IPS-20b (cell line): ENCODE results near the gene ZCWPW1.

Source experiments
- H3K27ac ChIP-seq: one replicate; pipeline ENCODE4 v1.5.1; 2013; ENCODE audit warnings: low read length
- H3K27me3 ChIP-seq: 2 replicates; pipeline ENCODE4 v1.6.1; 2013; ENCODE audit warnings: mild to moderate bottlenecking, low read length, inconsistent platforms; ENCODE audit not compliant: insufficient read depth
- H3K36me3 ChIP-seq: 2 replicates; pipeline ENCODE4 v1.6.1; 2013; ENCODE audit warnings: low read depth, mild to moderate bottlenecking, inconsistent platforms, low read length, moderate library complexity; ENCODE audit not compliant: insufficient read depth
- H3K4me1 ChIP-seq: 2 replicates; pipeline ENCODE4 v1.6.1; 2013; ENCODE audit warnings: mild to moderate bottlenecking, control low read depth, inconsistent platforms, low read length, moderate library complexity; ENCODE audit not compliant: insufficient read depth
- H3K4me3 ChIP-seq: 2 replicates; pipeline ENCODE4 v1.5.1; 2013; ENCODE audit warnings: mild to moderate bottlenecking, low read length, inconsistent platforms
- H3K9ac ChIP-seq: 2 replicates; pipeline ENCODE4 v1.6.1; 2013; ENCODE audit warnings: low read depth, mild to moderate bottlenecking, inconsistent platforms, low read length, moderate library complexity
- H3K9me3 ChIP-seq: 2 replicates; pipeline ENCODE4 v1.6.1; 2013; ENCODE audit warnings: mild to moderate bottlenecking, low read depth, low read length, inconsistent platforms; ENCODE audit not compliant: insufficient read depth

Gene ZCWPW1

GRCh38 chr7:100435401-100436304 lies 7.2 kb upstream of the ZCWPW1 start:
- Histone ChIP-seq H3K9ac (peak overlapping the region; percentile 92), H3K36me3 (peaks cover 46% of the 10 kb centered on the region), H3K27me3 (no peaks in the 10 kb centered on the region), H3K9me3 (no peaks in the 10 kb centered on the region), H3K4me1 (peaks cover 20% of the 10 kb centered on the region; the same call in 1 of the 2 replicates), H3K4me3 (peak overlapping the region; percentile 89), H3K27ac (peak overlapping the region; percentile 27)

GRCh38 chr7:100434297-100435144 lies 6.0 kb upstream of the ZCWPW1 start:
- H3K4me1 ChIP-seq: peaks cover 20% of the 10 kb centered on the region; the same call in 1 of the 2 replicates
- H3K4me3 ChIP-seq: peak overlapping the region; percentile 89
- peaks cover 46% of the 10 kb centered on the region for H3K36me3 ChIP-seq
- H3K27me3 ChIP-seq: no peaks in the 10 kb centered on the region
- peak overlapping the region; percentile 92; the same call in 1 of the 2 replicates for H3K9ac ChIP-seq
- no peaks in the 10 kb centered on the region for H3K9me3 ChIP-seq
- H3K27ac ChIP-seq: no peak overlapping the region

GRCh38 chr7:100433592-100434296 lies 5.2 kb upstream of the ZCWPW1 start:
- H3K27ac ChIP-seq: no peak overlapping the region
- H3K36me3 ChIP-seq: peaks cover 46% of the 10 kb centered on the region
- no peak overlapping the region for H3K4me3 ChIP-seq
- no peaks in the 10 kb centered on the region for H3K27me3 ChIP-seq
- H3K4me1 ChIP-seq: peaks cover 20% of the 10 kb centered on the region; the same call in 1 of the 2 replicates
- no peak overlapping the region for H3K9ac ChIP-seq
- no peaks in the 10 kb centered on the region for H3K9me3 ChIP-seq

- H3K9ac ChIP-seq: no peak overlapping the region
- H3K4me3 ChIP-seq: no peak overlapping the region
- H3K36me3 ChIP-seq: peaks cover 46% of the 10 kb centered on the region
- H3K4me1 ChIP-seq: peaks cover 20% of the 10 kb centered on the region; the same call in 1 of the 2 replicates
- no peaks in the 10 kb centered on the region for H3K9me3 ChIP-seq
- no peaks in the 10 kb centered on the region for H3K27me3 ChIP-seq
- no peak overlapping the region for H3K27ac ChIP-seq
Observed at GRCh38 chr7:100433276-100433591, 4.7 kb upstream of the ZCWPW1 start.

- H3K9ac ChIP-seq: no peak overlapping the region; the same call in 1 of the 2 replicates
- H3K36me3 ChIP-seq: peaks cover 46% of the 10 kb centered on the region
- H3K4me3 ChIP-seq: peak overlapping the region; percentile 95; the same call in 1 of the 2 replicates
- peaks cover 3% of the 10 kb centered on the region; the same call in 1 of the 2 replicates for H3K27me3 ChIP-seq
- peaks cover 2% of the 10 kb centered on the region; the same call in 1 of the 2 replicates for H3K9me3 ChIP-seq
- no peak overlapping the region for H3K27ac ChIP-seq
- peaks cover 20% of the 10 kb centered on the region; the same call in 1 of the 2 replicates for H3K4me1 ChIP-seq
Observed at GRCh38 chr7:100432621-100433275, 4.2 kb upstream of the ZCWPW1 start.

GRCh38 chr7:100432053-100432452 lies 3.5 kb upstream of the ZCWPW1 start:
- peak overlapping the region; percentile 95; the same call in 1 of the 2 replicates for H3K4me3 ChIP-seq
- H3K9me3 ChIP-seq: peaks cover 4% of the 10 kb centered on the region; the same call in 1 of the 2 replicates
- no peak overlapping the region for H3K27ac ChIP-seq
- H3K4me1 ChIP-seq: peaks cover 20% of the 10 kb centered on the region; the same call in 1 of the 2 replicates
- H3K36me3 ChIP-seq: peaks cover 46% of the 10 kb centered on the region
- H3K9ac ChIP-seq: peak overlapping the region; percentile 98; the same call in 1 of the 2 replicates
- H3K27me3 ChIP-seq: peaks cover 10% of the 10 kb centered on the region; the same call in 1 of the 2 replicates

GRCh38 chr7:100431286-100431735 lies 2.8 kb upstream of the ZCWPW1 start:
- Histone ChIP-seq H3K27me3 (peaks cover 10% of the 10 kb centered on the region; the same call in 1 of the 2 replicates), H3K27ac (peak overlapping the region; percentile 93), H3K4me1 (peaks cover 20% of the 10 kb centered on the region; the same call in 1 of the 2 replicates), H3K9me3 (peaks cover 4% of the 10 kb centered on the region; the same call in 1 of the 2 replicates), H3K36me3 (peaks cover 46% of the 10 kb centered on the region), H3K9ac (peak overlapping the region; percentile 98; the same call in 1 of the 2 replicates), H3K4me3 (peak overlapping the region; percentile 95; the same call in 1 of the 2 replicates)

GRCh38 chr7:100430493-100431285 lies 2.2 kb upstream of the ZCWPW1 start:
- peak overlapping the region; percentile 98; the same call in 1 of the 2 replicates for H3K9ac ChIP-seq

GRCh38 chr7:100429637-100430492 lies 1.4 kb upstream of the ZCWPW1 start, which contains the start of gene MEPCE:
Gene MEPCE (plus strand): TSS chr7:100429831. CDS start chr7:100430019, 188 bp downstream.
- peaks cover 42% of the 10 kb centered on the region for H3K36me3 ChIP-seq
- H3K4me1 ChIP-seq: peaks cover 19% of the 10 kb centered on the region; the same call in 1 of the 2 replicates
- peak within 1 kb of the TSS; percentile 98 for H3K9ac ChIP-seq
- peaks cover 10% of the 10 kb centered on the region; the same call in 1 of the 2 replicates for H3K27me3 ChIP-seq
- peaks cover 4% of the 10 kb centered on the region; the same call in 1 of the 2 replicates for H3K9me3 ChIP-seq
- H3K4me3 ChIP-seq: peak within 1 kb of the TSS; percentile 95
- peak within 1 kb of the TSS; percentile 96 for H3K27ac ChIP-seq

More at GRCh38 chr7:100430493-100431285, 2.2 kb upstream of the ZCWPW1 start:
- Histone ChIP-seq H3K9me3 (peaks cover 4% of the 10 kb centered on the region; the same call in 1 of the 2 replicates), H3K4me1 (peaks cover 20% of the 10 kb centered on the region; the same call in 1 of the 2 replicates), H3K27me3 (peaks cover 10% of the 10 kb centered on the region; the same call in 1 of the 2 replicates), H3K27ac (peak overlapping the region; percentile 93), H3K4me3 (peak overlapping the region; percentile 95), H3K36me3 (peaks cover 46% of the 10 kb centered on the region)
